Peyer's patch (tissue), 4 donors: ENCODE results near the gene FANCI.

ENCODE experiments used
- CTCF ChIP-seq, 6 experiments: fragments of 450-650 bp in 4 of 6; fragments of 200-600 bp in 2 of 6; sonication (generic) in 1 of 6; IDR thresholded peaks; one replicate each; pipeline ENCODE4 v1.5.1; 2017 to 2019; ENCODE audit warnings: antibody characterized with exemption in 6 of 6, mild to moderate bottlenecking in 3 of 6, moderate library complexity in 1 of 6
- POLR2A ChIP-seq, 2 donors: fragments of 450-650 bp; IDR thresholded peaks; one replicate each; pipeline ENCODE4 v1.5.1; 2017; ENCODE audit warnings: antibody characterized with exemption in 2 of 2, mild to moderate bottlenecking in 2 of 2, moderate library complexity in 2 of 2

- TF ChIP-seq POLR2A (IDR thresholded peaks at IDR 0.05), result no peak
- no peak for TF ChIP-seq CTCF (IDR thresholded peaks at IDR 0.05)
Observed at GRCh38 chr15:89352476-89352875, 108.7 kb downstream of the FANCI start.
